H1 (cell line): ENCODE data around the gene EPN2. TPM values are rescaled to one million over a fixed set of nuclear protein-coding genes. Genes with fewer than 3 reads are reported as not detected.

Source experiments
- CTCF ChIA-PET: fragments of 300-600 bp; sonication (Branson Sonifier 250); formaldehyde crosslinking; loops from one replicate; lab custom pipeline; 2021; ENCODE audit not compliant: partially characterized antibody; lab: Charles Lee
- POLR2A ChIA-PET: fragments of 300-600 bp; sonication (Branson Sonifier 250); formaldehyde crosslinking; loops from one replicate; lab custom pipeline; 2021; ENCODE audit warnings: inconsistent platforms; ENCODE audit not compliant: partially characterized antibody; lab: Charles Lee
- DNase-seq, 2 experiments: peaks; one replicate each; pipeline versions ENCODE4 v3.0.0 to v3.0.0-alpha.2; 2010 to 2022; ENCODE audit warnings: low spot score in 2 of 2, low read depth in 1 of 2, mixed read lengths in 1 of 2
- FAIRE-seq: peaks from 2 replicates; lab custom pipeline; 2011; peaks lifted over from hg19 to GRCh38; lab: Jason Lieb, UNC
- H2AFZ ChIP-seq: 2 replicates; pipeline ENCODE4 v1.8.1; 2012; ENCODE audit warnings: low read length, inconsistent platforms
- H2AK5ac ChIP-seq: 2 replicates; pipeline ENCODE4 v1.6.1; 2013; ENCODE audit warnings: low read depth, low read length
- H2BK120ac ChIP-seq: replicated peaks from 2 replicates; pipeline ENCODE3; 2013; ENCODE audit warnings: low read depth, low read length, inconsistent platforms
- H2BK12ac ChIP-seq: 2 replicates; pipeline ENCODE4 v1.6.1; 2013; ENCODE audit warnings: low read depth, low read length
- H2BK15ac ChIP-seq: 2 replicates; pipeline ENCODE4 v1.6.1; 2013; ENCODE audit warnings: low read length
- H2BK20ac ChIP-seq: 2 replicates; pipeline ENCODE4 v1.6.1; 2013; ENCODE audit warnings: low read length
- H2BK5ac ChIP-seq: 2 replicates; pipeline ENCODE4 v1.6.1; 2013; ENCODE audit warnings: low read depth, low read length
- H3K14ac ChIP-seq: 2 replicates; pipeline ENCODE4 v1.6.1; 2013; ENCODE audit warnings: inconsistent platforms; ENCODE audit not compliant: insufficient read length
- H3K18ac ChIP-seq: 2 replicates; pipeline ENCODE4 v1.6.1; 2013; ENCODE audit warnings: low read length; ENCODE audit errors: extremely low read depth
- H3K23ac ChIP-seq: 2 replicates; pipeline ENCODE4 v1.6.1; 2013; ENCODE audit warnings: inconsistent platforms; ENCODE audit not compliant: insufficient read length
- H3K23me2 ChIP-seq: 2 replicates; pipeline ENCODE4 v1.6.1; 2013; ENCODE audit warnings: low read depth, low read length
- H3K27ac ChIP-seq: 2 replicates; pipeline ENCODE4 v1.6.1; 2011; ENCODE audit warnings: low read depth, low read length, inconsistent platforms
- H3K27me3 ChIP-seq, 4 experiments: replicated peaks in 1 of 4; 1 replicate in 1 of 4; 2 replicates in 3 of 4; pipeline versions ENCODE4 v1.6.1 to v1.8.1; 2011 to 2013; ENCODE audit warnings: low read length in 3 of 4, mild to moderate bottlenecking in 3 of 4, inconsistent platforms in 2 of 4, mixed read lengths in 2 of 4, moderate library complexity in 1 of 4; ENCODE audit not compliant: control insufficient read depth in 3 of 4, insufficient read depth in 3 of 4; ENCODE audit errors: extremely low read depth in 1 of 4
- H3K36me3 ChIP-seq, 4 experiments: 2 replicates each; pipeline versions ENCODE4 v1.6.1 to v1.8.1; 2011 to 2013; ENCODE audit warnings: mild to moderate bottlenecking in 4 of 4, low read length in 3 of 4, moderate library complexity in 2 of 4, control low read depth in 1 of 4, inconsistent platforms in 1 of 4; ENCODE audit not compliant: insufficient read depth in 4 of 4, control insufficient read depth in 2 of 4
- H3K4ac ChIP-seq: replicated peaks from 2 replicates; pipeline ENCODE3; 2013; ENCODE audit warnings: low read length, low read depth, mixed read lengths, inconsistent platforms; ENCODE audit not compliant: insufficient read length
- H3K4me1 ChIP-seq, 4 experiments: replicated peaks in 1 of 4; 1 replicate in 1 of 4; 2 replicates in 3 of 4; pipeline versions ENCODE4 v1.6.1 to v1.8.1; 2011 to 2013; ENCODE audit warnings: low read length in 3 of 4, inconsistent platforms in 2 of 4, mixed read lengths in 1 of 4; ENCODE audit not compliant: insufficient read depth in 4 of 4, control insufficient read depth in 3 of 4
- H3K4me2 ChIP-seq, 2 experiments: 2 replicates each; pipeline versions ENCODE4 v1.6.1 to v1.8.1; 2011 to 2013; ENCODE audit warnings: low read depth in 2 of 2, low read length in 2 of 2, control low read depth in 1 of 2, inconsistent platforms in 1 of 2, mild to moderate bottlenecking in 1 of 2; ENCODE audit not compliant: insufficient read depth in 1 of 2
- H3K4me3 ChIP-seq, 4 experiments: fragments of 200-600, 300-600 bp in 1 of 4; sonication (generic), shearing (Covaris generic), sonication (Bioruptor Twin) in 1 of 4; 2 replicates each; pipeline versions ENCODE4 v1.5.1 to v1.8.1; 2011 to 2016; ENCODE audit warnings: low read length in 4 of 4, low read depth in 3 of 4, control low read depth in 2 of 4, inconsistent platforms in 2 of 4, mild to moderate bottlenecking in 2 of 4, mixed read lengths in 1 of 4, moderate library complexity in 1 of 4; ENCODE audit not compliant: insufficient read depth in 2 of 4; ENCODE audit errors: extremely low read depth in 1 of 4
- H3K56ac ChIP-seq: replicated peaks from 2 replicates; pipeline ENCODE3; 2013; ENCODE audit warnings: low read depth, mild to moderate bottlenecking, mixed read lengths, low read length, inconsistent platforms; ENCODE audit not compliant: insufficient read length
- H3K79me1 ChIP-seq: 2 replicates; pipeline ENCODE4 v1.6.1; 2013; ENCODE audit warnings: low read depth, low read length, control low read depth
- H3K79me2 ChIP-seq, 2 experiments: 2 replicates each; pipeline versions ENCODE4 v1.6.1 to v1.8.1; 2012 to 2013; ENCODE audit warnings: low read length in 2 of 2, mild to moderate bottlenecking in 2 of 2, inconsistent platforms in 1 of 2; ENCODE audit not compliant: insufficient read depth in 2 of 2, control insufficient read depth in 1 of 2
- H3K9ac ChIP-seq, 4 experiments: replicated peaks in 1 of 4; 1 replicate in 1 of 4; 2 replicates in 3 of 4; pipeline versions ENCODE4 v1.6.1 to v1.8.1; 2011 to 2013; ENCODE audit warnings: low read depth in 3 of 4, low read length in 3 of 4, control low read depth in 2 of 4, mild to moderate bottlenecking in 2 of 4, moderate library complexity in 2 of 4, inconsistent platforms in 1 of 4; ENCODE audit errors: extremely low read depth in 1 of 4
- H3K9me3 ChIP-seq, 2 experiments: 2 replicates each; pipeline versions ENCODE4 v1.6.1 to v1.8.1; 2012 to 2013; ENCODE audit warnings: mild to moderate bottlenecking in 2 of 2, moderate library complexity in 2 of 2, control low read depth in 1 of 2, inconsistent platforms in 1 of 2, low read depth in 1 of 2, low read length in 1 of 2, mixed read lengths in 1 of 2; ENCODE audit not compliant: insufficient read depth in 2 of 2
- H4K20me1 ChIP-seq, 2 experiments: replicated peaks in 1 of 2; 2 replicates each; pipeline versions ENCODE3 to v1.8.1; 2011 to 2013; ENCODE audit warnings: inconsistent platforms in 2 of 2, low read length in 2 of 2, mild to moderate bottlenecking in 1 of 2; ENCODE audit not compliant: insufficient read depth in 2 of 2, control insufficient read depth in 1 of 2
- H4K5ac ChIP-seq: 2 replicates; pipeline ENCODE4 v1.6.1; 2013; ENCODE audit warnings: low read length, low read depth, mixed read lengths, inconsistent platforms; ENCODE audit not compliant: insufficient read length
- H4K8ac ChIP-seq: 2 replicates; pipeline ENCODE4 v1.8.0; 2013; ENCODE audit warnings: mild to moderate bottlenecking, moderate library complexity, low read length, inconsistent platforms; ENCODE audit not compliant: insufficient read depth; ENCODE audit errors: extremely low read depth
- H4K91ac ChIP-seq: replicated peaks from 2 replicates; pipeline ENCODE3; 2013; ENCODE audit warnings: low read length, mixed read lengths, inconsistent platforms; ENCODE audit not compliant: insufficient read length
- CEBPB ChIP-seq: IDR thresholded peaks from 2 replicates; pipeline ENCODE4 v1.6.1; 2012; ENCODE audit warnings: low read depth, low read length
- EZH2 ChIP-seq: fragments of 200-600 bp; sonication (generic); IDR thresholded peaks from 2 replicates; pipeline ENCODE4 v1.7.1; 2012; ENCODE audit warnings: low read depth, mild to moderate bottlenecking, moderate library complexity, low read length, inconsistent platforms; ENCODE audit not compliant: severe bottlenecking
- HDAC2 ChIP-seq, 2 experiments: fragments of 300-600 bp in 1 of 2; sonication (generic) in 1 of 2; IDR thresholded peaks; 2 replicates each; pipeline ENCODE4 v1.6.1; 2011 to 2012; ENCODE audit warnings: low read depth in 2 of 2, low read length in 2 of 2, mild to moderate bottlenecking in 2 of 2, moderate library complexity in 2 of 2, borderline replicate concordance in 1 of 2, inconsistent platforms in 1 of 2
- RAD21 ChIP-seq, 2 experiments: IDR thresholded peaks in 1 of 2; conservative IDR thresholded peaks in 1 of 2; 2 replicates each; pipeline ENCODE4 v1.6.1; 2011; ENCODE audit warnings: low read depth in 2 of 2, low read length in 2 of 2, improper control_type of control experiment in 1 of 2, inconsistent platforms in 1 of 2, mild to moderate bottlenecking in 1 of 2, moderate library complexity in 1 of 2
- WGBS, 2 experiments: shearing (Covaris generic) in 1 of 2; methylation state at CpG; one replicate each; pipeline versions ENCODE4 v1.1.6 to v1.1.7; 2013 to 2015; ENCODE audit warnings: low lambda C conversion rate in 2 of 2, mixed read lengths in 2 of 2, inconsistent platforms in 1 of 2, low coverage in 1 of 2, missing lambda C conversion rate in 1 of 2; ENCODE audit not compliant: insufficient replicate concordance in 2 of 2, insufficient coverage in 1 of 2, insufficient read length in 1 of 2; ENCODE audit errors: extremely low coverage in 1 of 2, missing lambda C conversion rate in 1 of 2; 5-methylcytosine and 5-hydroxymethylcytosine counted together
- polyA plus RNA-seq, 7 experiments: library from polyadenylated mRNA; depleted of rRNA in 3 of 7; stranded (reverse) in 5 of 7; unstranded in 2 of 7; fragments of >200 nt in 5 of 7; fragments of 200-250 nt in 2 of 7; gene quantifications; 1 replicate in 5 of 7; 2 replicates in 1 of 7; 4 replicates in 1 of 7; pipeline versions ENCODE4 v1.2.1 to v1.2.3, GENCODE V29; 2011 to 2013; ENCODE audit warnings: missing spikeins in 2 of 7, mixed read lengths in 2 of 7
- total RNA-seq: library from RNA; stranded (reverse); fragmentation: NEBNext Ultra II Directional; extraction: Animal tissue kit (Norgen Biotek cat#: 25700); gene quantifications from 2 replicates; pipeline ENCODE4 v1.2.1, GENCODE V29; 2021

Gene EPN2
- total and polyA plus RNA-seq, 2 of the 8 experiments (the other 6 are each of a cell fraction or from before 2014, with no cell fraction given): 28.7 to 55.8 TPM

DNA sequence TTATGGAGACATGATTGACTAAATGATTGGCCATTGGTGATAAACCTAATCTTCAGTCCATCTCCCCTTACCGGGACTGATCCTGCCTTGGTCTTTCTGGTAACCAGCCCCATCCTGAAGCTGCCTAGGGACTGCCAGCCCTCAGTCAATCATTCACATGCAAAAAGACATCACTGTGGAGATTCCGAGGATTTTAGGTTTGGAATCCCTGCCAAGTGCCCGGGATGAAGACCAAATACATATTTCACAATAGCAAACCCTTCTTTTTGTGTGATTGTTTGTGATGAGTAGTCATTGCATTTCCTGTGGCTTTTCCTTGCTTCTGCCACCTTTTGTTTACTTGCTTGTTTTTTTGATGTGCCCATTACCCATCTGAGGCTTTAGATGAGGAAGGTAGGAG is 44.0 kb downstream of the EPN2 start:
- H3K4ac ChIP-seq: no peak overlapping the region
- DNase-seq (no peak), FAIRE-seq (no peak)
- H3K36me3 ChIP-seq: peaks cover 0 to 11% (median 3%) of the 10 kb centered on the region in 4 experiments; a peak in 4 of 8 replicates
- CTCF ChIA-PET: interaction anchor here (1.4 to 2.2 kb wide), 2 partner anchors 12 to 39 kb away, joined by 4 to 14 read pairs; no protein-coding TSS in a partner anchor
- no peak overlapping the region for H2AK5ac ChIP-seq
- H3K56ac ChIP-seq: no peak overlapping the region
- H2BK20ac ChIP-seq: no peak overlapping the region
- H3K18ac ChIP-seq: no peak overlapping the region
- H3K23ac ChIP-seq: no peak overlapping the region
- TF ChIP-seq CEBPB: peak; percentile 33; the same call in 1 of the 2 replicates
- TF ChIP-seq HDAC2 (IDR thresholded peaks at IDR 0.05; ENCODE audit: borderline replicate concordance in 1 of 2, low read depth in 2 of 2, low read length in 2 of 2): no peak
- no peak for TF ChIP-seq EZH2
- TF ChIP-seq RAD21 (IDR thresholded peaks at IDR 0.05 in 1 of 2, conservative IDR thresholded peaks at IDR 0.05 in 1 of 2; ENCODE audit: low read depth in 2 of 2, low read length in 2 of 2): no peak
- no peak overlapping the region for H3K27ac ChIP-seq
- H3K27me3 ChIP-seq: no peaks in the 10 kb centered on the region
- H2BK15ac ChIP-seq: no peak overlapping the region
- H3K4me3 ChIP-seq: no peak overlapping the region; a peak in 1 of 8 replicates
- H4K5ac ChIP-seq: no peak overlapping the region
- H4K20me1 ChIP-seq: peaks cover 6 to 12% of the 10 kb centered on the region in 2 experiments
- H3K79me1 ChIP-seq: no peaks in the 10 kb centered on the region; the same call in 1 of the 2 replicates
- H3K79me2 ChIP-seq: peaks cover 0 to 14% of the 10 kb centered on the region in 2 experiments; a peak in 2 of 4 replicates
- no peak overlapping the region for H3K14ac ChIP-seq
- no peak overlapping the region for H3K4me2 ChIP-seq
- WGBS, 2 experiments: 64% methylated on average over 3 of the region's 3 CpGs; no CpG with 5 or more reads in 1 of the 2 experiments
- H3K9me3 ChIP-seq: no peaks in the 10 kb centered on the region
- no peak overlapping the region for H3K9ac ChIP-seq
- H2BK12ac ChIP-seq: no peak overlapping the region
- H2BK5ac ChIP-seq: no peak overlapping the region
- H2BK120ac ChIP-seq: no peak overlapping the region
- peaks cover 1 to 14% (median 9%) of the 10 kb centered on the region in 4 experiments; a peak in 5 of 7 replicates for H3K4me1 ChIP-seq
- no peak overlapping the region for H4K91ac ChIP-seq
- POLR2A ChIA-PET: interaction anchor here (0.8 to 1.3 kb wide), 2 partner anchors 13 to 367 kb away, joined by 3 to 4 read pairs; partner anchors contain the start of gene ALDH3A2
- H4K8ac ChIP-seq: no peak overlapping the region
- H3K23me2 ChIP-seq: 0 out of 2 replicates have a peak, but pooled peaks cover 2% of the 10 kb centered on the region
- no peak overlapping the region for H2AFZ ChIP-seq
